ENCODE results near the gene LMO7.

GRCh38 chr13:75797719-75798118 is 161.6 kb downstream of the LMO7 start:
- TF ChIP-seq CTCF (IDR thresholded peaks at IDR 0.05; ENCODE audit: low read depth, low read length, missing input control), result no peak
- TF ChIP-seq, protein P1, sequence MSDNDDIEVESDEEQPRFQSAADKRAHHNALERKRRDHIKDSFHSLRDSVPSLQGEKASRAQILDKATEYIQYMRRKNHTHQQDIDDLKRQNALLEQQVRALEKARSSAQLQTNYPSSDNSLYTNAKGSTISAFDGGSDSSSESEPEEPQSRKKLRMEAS (IDR thresholded peaks at IDR 0.05), result no peak
- TF ChIP-seq, protein P2, sequence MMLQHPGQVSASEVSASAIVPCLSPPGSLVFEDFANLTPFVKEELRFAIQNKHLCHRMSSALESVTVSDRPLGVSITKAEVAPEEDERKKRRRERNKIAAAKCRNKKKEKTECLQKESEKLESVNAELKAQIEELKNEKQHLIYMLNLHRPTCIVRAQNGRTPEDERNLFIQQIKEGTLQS (IDR thresholded peaks at IDR 0.05), result no peak
- no peak for TF ChIP-seq REST (IDR thresholded peaks at IDR 0.05)
- no peak for TF ChIP-seq RAD21 (IDR thresholded peaks at IDR 0.05)
- TF ChIP-seq JUND (IDR thresholded peaks at IDR 0.05), result no peak
- no peak for TF ChIP-seq TAF1 (conservative IDR thresholded peaks at IDR 0.05)
- TF ChIP-seq YY1 (IDR thresholded peaks at IDR 0.05), result no peak
- TF ChIP-seq HNF4A (conservative IDR thresholded peaks at IDR 0.05), result no peak
- TF ChIP-seq GABPA (IDR thresholded peaks at IDR 0.05 in 1 of 2, conservative IDR thresholded peaks at IDR 0.05 in 1 of 2), result no peak
